Left lung (tissue), 10 donors: ENCODE measurements around the gene DKK1. TPM values are rescaled to one million over a fixed set of nuclear protein-coding genes. Genes with fewer than 3 reads are reported as not detected.

Source experiments
- ATAC-seq: fragments of 200-7000 bp; cut with Tn5 transposase; one replicate; pipeline ENCODE4 v1.9.1; 2020; ENCODE audit warnings: moderate library complexity
- DNase-seq, 4 donors: peaks; one replicate each; pipeline ENCODE4 v3.0.0-alpha.2; 2013 to 2020
- H3K27ac ChIP-seq, 2 donors: fragments of 200-600 bp; sonication (generic) in 1 of 2; one replicate each; pipeline versions ENCODE4 v1.5.0 to v1.8.0; 2020 to 2021
- H3K27me3 ChIP-seq, 2 donors: fragments of 200-600 bp; sonication (generic) in 1 of 2; one replicate each; pipeline versions ENCODE4 v1.5.0 to v1.8.0; 2020 to 2021
- H3K36me3 ChIP-seq, 2 donors: fragments of 200-600 bp; sonication (generic) in 1 of 2; one replicate each; pipeline versions ENCODE4 v1.5.0 to v1.8.0; 2020 to 2021
- H3K4me1 ChIP-seq, 2 donors: fragments of 200-600 bp; one replicate each; pipeline ENCODE4 v1.8.0; 2021
- H3K4me3 ChIP-seq, 2 donors: fragments of 200-600 bp; sonication (generic) in 1 of 2; one replicate each; pipeline versions ENCODE4 v1.5.0 to v1.8.0; 2020 to 2021; ENCODE audit warnings: mild to moderate bottlenecking in 1 of 2
- H3K9me3 ChIP-seq, 2 donors: fragments of 200-600 bp; sonication (generic) in 1 of 2; one replicate each; pipeline versions ENCODE4 v1.5.0 to v1.8.0; 2020 to 2021
- intact Hi-C, 2 donors: fragments of 100-400 bp; cut with DNase I; formaldehyde crosslinking; loops; one replicate each; pipeline versions ENCODE4 v1.11.2 to v1.14.2; 2022
- polyA plus RNA-seq, 6 donors: library from polyadenylated mRNA; unstranded; fragments of 120-200 nt; gene quantifications; one replicate each; pipeline ENCODE4 v1.2.1, GENCODE V29; 2013; ENCODE audit not compliant: insufficient read length in 6 of 6
- total RNA-seq, 2 donors: library from RNA; stranded (reverse); fragmentation: NEBNext Ultra II Directional; extraction: Animal tissue kit (Norgen Biotek cat#: 25700); gene quantifications; one replicate each; pipeline ENCODE4 v1.2.1, GENCODE V29; 2021
- TF ChIP-seq, protein P1 (sequence below), 2 donors: fragments of 200-600 bp; sonication (generic) in 1 of 2; IDR thresholded peaks; one replicate each; pipeline versions ENCODE4 v1.5.0 to v1.8.0; 2021; ENCODE audit warnings: antibody characterized with exemption in 2 of 2
- donor health status: DM: no; HTN: yes; CAD: no.
- donor health status: DM: no; HTN: no; CAD: no.

The DKK1 gene
- total and polyA plus RNA-seq, 8 donors, result 2.7 to 36.0 (median 4.7) TPM

DNA sequence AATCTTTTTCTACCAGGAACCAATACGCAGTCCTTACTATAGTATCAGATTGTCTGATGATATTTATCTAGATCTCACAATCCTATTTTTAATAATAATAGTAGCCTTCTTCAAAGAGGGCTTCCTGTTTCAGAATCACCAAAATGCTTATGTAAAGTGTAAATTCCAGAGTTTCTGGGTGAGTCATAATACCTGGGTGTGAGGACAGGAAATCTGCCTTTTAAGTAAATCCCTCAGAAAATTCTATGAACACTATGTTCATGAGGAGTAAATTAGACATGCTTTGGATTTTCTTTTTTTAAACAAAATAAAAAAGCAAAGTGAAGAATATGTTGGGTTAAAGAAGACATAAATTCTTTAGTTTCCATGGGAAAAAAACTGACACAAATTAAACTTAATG lies 20.5 kb downstream of the DKK1 start:
- no peak overlapping the region for H3K4me3 ChIP-seq
- no peak for ATAC-seq
- intact Hi-C loops, result no loop called here
- no peak for DNase-seq
- no peaks in the 10 kb centered on the region for H3K27me3 ChIP-seq
- H3K9me3 ChIP-seq, result no peaks in the 10 kb centered on the region
- H3K36me3 ChIP-seq, result no peaks in the 10 kb centered on the region
- H3K27ac ChIP-seq, result no peak overlapping the region
- no peaks in the 10 kb centered on the region for H3K4me1 ChIP-seq
- TF ChIP-seq, protein P1, sequence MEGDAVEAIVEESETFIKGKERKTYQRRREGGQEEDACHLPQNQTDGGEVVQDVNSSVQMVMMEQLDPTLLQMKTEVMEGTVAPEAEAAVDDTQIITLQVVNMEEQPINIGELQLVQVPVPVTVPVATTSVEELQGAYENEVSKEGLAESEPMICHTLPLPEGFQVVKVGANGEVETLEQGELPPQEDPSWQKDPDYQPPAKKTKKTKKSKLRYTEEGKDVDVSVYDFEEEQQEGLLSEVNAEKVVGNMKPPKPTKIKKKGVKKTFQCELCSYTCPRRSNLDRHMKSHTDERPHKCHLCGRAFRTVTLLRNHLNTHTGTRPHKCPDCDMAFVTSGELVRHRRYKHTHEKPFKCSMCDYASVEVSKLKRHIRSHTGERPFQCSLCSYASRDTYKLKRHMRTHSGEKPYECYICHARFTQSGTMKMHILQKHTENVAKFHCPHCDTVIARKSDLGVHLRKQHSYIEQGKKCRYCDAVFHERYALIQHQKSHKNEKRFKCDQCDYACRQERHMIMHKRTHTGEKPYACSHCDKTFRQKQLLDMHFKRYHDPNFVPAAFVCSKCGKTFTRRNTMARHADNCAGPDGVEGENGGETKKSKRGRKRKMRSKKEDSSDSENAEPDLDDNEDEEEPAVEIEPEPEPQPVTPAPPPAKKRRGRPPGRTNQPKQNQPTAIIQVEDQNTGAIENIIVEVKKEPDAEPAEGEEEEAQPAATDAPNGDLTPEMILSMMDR (IDR thresholded peaks at IDR 0.05), result no peak

DNA sequence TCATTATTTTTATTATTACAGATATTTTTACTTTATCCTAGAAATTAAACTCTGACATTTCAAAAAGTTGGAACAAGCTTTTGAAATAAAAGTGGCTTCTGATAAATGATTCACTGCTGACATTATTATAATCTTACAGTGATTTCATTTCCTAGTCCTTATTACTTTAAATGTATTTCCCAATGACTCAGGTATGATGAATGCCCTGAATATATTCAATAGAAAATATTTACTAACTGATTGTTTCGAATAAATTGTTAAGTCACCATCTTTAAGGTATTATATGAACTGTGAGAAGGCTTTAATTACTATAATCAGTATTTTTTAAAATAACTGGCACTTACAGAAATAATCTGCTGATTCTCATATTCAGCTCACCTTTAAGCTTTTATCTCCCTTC lies 21.6 kb downstream of the DKK1 start:
- no peaks in the 10 kb centered on the region for H3K27me3 ChIP-seq
- H3K36me3 ChIP-seq, result no peaks in the 10 kb centered on the region
- no peak for DNase-seq
- TF ChIP-seq, protein P1 (IDR thresholded peaks at IDR 0.05), result no peak
- no peak for ATAC-seq
- H3K4me1 ChIP-seq, result no peaks in the 10 kb centered on the region
- no peak overlapping the region for H3K4me3 ChIP-seq
- H3K9me3 ChIP-seq, result no peaks in the 10 kb centered on the region
- no peak overlapping the region for H3K27ac ChIP-seq
- intact Hi-C loops, result no loop called here

DNA sequence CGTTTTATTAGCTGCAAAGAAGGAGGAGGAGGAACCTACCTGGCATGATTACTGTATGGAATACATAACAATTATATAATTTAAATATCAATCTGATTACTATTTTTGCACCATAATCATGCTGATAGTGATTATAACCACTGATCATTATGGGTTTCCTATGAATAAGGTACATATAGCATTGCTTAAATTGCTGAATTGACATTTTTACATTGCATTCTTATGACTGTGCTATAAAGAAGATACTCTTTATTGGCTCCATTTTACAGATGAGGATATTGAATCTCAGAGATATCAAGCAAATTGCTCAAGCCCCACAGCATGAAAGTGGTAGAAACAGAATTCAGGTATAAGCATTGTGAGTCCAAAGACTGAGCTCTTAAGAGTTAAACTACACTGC lies 23.1 kb downstream of the DKK1 start:
- Histone ChIP-seq H3K9me3 (no peaks in the 10 kb centered on the region), H3K4me3 (no peak overlapping the region), H3K27ac (no peak overlapping the region), H3K36me3 (no peaks in the 10 kb centered on the region), H3K4me1 (no peaks in the 10 kb centered on the region), H3K27me3 (no peaks in the 10 kb centered on the region)
- intact Hi-C loops, result no loop called here
- DNase-seq (no peak), ATAC-seq (no peak)
- TF ChIP-seq, protein P1 (IDR thresholded peaks at IDR 0.05), result no peak

DNA sequence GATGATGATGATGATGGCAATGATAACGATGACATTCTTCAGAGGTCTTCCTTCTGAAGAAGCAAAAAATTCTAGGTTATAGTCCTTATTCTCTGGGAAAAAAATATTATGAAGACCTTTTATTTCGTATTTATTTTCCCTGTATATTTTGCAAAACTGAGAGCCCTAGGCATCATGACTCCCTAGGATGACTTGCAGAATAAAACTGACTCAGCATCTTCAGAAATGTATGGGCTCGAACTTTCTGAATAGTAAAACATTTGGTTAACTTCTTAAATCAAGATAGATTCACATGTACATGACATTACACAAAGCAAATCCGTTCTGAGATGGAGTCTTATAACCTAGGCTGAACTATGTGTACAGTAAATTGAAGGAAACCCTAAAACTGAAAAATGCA lies 29.4 kb downstream of the DKK1 start:
- no peak overlapping the region for H3K4me3 ChIP-seq
- H3K27ac ChIP-seq, result no peak overlapping the region
- H3K36me3 ChIP-seq, result no peaks in the 10 kb centered on the region
- ATAC-seq (no peak), DNase-seq (no peak)
- TF ChIP-seq, protein P1 (IDR thresholded peaks at IDR 0.05), result no peak
- no peaks in the 10 kb centered on the region for H3K27me3 ChIP-seq
- no peaks in the 10 kb centered on the region for H3K4me1 ChIP-seq
- intact Hi-C loops, result no loop called here
- peaks cover 0 to 4% of the 10 kb centered on the region in 2 donors for H3K9me3 ChIP-seq

DNA sequence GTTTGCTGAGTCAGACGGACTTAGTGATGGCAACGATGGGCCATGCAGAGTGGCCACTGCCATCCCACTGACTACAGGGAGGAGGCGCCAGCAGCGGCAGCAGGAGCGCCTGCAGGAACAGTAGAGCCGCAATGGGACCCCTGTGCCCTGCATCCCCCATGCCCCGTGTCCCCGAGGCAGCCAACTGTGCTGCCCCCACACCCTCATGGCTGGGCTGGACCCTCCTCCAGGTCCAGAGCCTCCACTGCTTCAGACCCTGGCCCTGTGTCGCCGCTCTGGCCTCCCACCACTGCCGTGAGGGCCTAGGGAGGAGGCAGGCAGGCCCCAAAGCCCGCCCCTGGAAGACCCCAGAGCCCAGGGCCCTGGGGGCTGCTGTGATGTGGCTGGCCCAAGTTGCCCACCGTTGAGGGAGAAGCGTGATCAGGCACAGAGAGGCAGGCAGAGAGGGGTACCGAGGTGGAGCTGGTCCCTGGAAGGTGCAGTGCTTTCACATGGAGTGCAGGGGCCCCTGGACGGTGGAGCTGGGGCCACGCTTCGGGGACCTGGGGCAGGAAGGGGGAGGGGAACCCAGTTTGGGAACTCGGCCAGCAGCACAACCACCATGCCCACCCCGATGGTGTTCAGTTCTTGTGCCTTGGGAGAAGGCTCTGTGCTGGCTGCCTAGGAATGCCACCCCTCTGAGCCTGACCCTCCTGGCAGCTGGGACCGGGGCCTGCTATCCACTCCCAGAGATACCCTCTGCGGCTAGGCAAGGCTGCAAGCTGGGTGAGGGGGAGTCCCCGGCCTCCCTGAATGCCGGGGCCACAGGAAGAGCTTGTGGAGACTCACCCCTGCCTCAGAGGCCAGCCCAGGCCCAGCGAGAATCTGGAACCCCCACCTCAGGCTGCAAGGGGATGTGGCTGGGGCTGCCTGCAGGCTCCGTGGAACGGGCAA lies 32.6 kb downstream of the DKK1 start:
- intact Hi-C loops, result no loop called here
- no peaks in the 10 kb centered on the region for H3K4me1 ChIP-seq
- no peak overlapping the region for H3K4me3 ChIP-seq
- H3K9me3 ChIP-seq, result peaks cover 0 to 4% of the 10 kb centered on the region in 2 donors
- ATAC-seq (no peak), DNase-seq (peak in 1 of 4 donors; percentile 61)
- TF ChIP-seq, protein P1 (IDR thresholded peaks at IDR 0.05), result no peak
- no peak overlapping the region for H3K27ac ChIP-seq
- no peaks in the 10 kb centered on the region for H3K27me3 ChIP-seq
- no peaks in the 10 kb centered on the region for H3K36me3 ChIP-seq
